GM19395 (cell line): Measurements from ENCODE around the gene CSTPP1.

ENCODE experiments used
- ATAC-seq: cut with Tn5 transposase; IDR thresholded peaks from one replicate; pipeline ENCODE4 v1.9.1; 2021; ENCODE audit warnings: mild to moderate bottlenecking, moderate library complexity; ENCODE audit not compliant: unreplicated experiment

CSTPP1 gene

DNA sequence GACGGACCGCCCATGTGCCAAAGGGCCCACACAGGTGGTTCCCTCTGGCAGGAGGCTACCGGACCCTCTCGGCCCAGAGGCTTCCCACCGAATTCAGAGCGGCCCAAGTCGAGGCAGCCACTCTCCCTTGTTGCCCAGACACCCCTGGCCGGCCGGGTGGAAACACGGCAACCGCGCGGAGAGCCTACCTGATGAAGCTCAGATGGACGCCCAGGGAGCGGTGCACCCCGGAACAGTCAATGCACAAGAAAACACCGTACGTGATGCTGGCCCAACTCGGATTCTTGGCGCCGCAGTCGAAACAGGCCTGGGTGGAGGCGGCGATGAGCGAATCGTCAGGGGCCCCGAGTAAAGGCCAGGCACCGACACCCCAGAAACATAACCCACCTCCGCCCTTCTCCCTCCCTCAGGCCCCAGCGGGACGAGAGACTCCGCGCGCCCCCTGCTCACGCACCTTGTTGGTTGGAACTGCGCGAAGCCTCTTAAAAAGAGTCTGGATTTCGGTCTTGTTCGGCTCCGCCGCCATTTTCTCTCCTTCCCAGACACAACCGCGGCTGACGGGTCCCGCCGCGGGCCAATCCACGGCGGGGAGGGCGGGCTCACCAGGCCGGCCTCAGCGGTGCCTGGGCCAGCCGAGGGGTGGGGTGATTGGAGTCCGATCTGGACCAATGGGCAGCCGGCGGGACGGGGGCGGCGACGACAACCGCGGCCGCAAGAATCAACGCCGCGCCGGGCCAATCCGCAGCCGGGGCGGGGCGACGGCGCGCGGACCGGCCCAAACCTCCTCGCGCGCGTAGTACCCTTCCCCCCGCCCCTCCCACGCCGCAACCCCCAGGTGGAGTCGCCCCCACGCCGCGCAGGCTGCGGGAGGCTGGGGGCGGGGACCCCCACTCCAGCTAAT, 240.0 kb downstream of the CSTPP1 start, which contains the start of gene ARFGAP2:
Gene ARFGAP2, minus strand, starts transcription at position 552 of the 901 bp plus-strand sequence. Its CDS starts 26 bp downstream, at position 526.
- ATAC-seq, result peak; percentile 82

DNA sequence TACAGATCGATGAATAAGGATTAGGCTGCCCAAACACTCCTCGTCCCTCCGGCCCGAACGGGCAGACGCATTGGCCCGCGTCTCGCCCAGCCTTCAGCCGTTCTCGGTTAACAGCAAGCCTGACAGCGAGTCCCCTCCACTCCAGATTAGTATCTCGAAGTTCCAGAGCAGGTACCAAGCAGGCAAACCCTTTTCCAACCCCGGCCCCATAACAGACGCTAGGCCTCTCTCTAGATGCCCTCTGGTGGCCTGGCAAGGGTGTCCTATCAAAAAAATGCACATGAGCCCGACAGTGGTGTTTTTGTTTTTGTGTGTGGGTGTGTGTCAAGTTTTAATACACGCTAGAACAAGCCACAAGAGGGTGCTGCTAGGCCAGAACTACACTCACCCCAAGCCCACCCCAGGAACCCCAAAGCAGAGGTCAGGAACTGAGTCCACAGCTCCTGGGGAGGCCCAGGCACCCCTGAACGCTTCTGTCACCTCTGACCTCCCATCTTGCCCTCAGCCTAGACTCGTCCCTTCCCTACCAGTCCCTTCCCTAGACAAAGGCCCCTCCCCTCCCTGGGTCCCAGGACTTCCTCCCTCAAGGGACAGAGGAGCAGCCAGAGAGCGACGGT, 240.8 kb downstream of the CSTPP1 start:
- peak; percentile 64 for ATAC-seq

DNA sequence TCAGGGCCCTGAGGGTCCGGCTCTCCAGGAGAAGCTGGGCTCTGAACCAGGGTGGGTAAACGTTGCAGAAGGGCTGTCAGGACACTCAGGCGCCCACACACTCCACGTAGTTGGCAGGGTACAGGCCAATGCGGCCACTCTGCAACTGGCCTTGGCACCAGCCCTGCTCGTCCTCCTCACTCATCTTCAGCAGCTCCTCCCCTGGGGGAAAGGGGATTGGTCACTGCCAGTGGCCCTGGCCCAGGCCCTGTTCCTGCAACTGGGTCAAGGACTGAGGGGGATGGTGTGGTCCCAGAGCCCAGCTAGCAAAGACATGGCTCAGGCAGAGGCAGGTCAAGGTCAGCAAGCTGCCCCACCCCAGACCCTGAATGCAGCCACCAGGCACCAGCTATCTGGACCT, 241.3 kb downstream of the CSTPP1 start:
- ATAC-seq, result no peak

DNA sequence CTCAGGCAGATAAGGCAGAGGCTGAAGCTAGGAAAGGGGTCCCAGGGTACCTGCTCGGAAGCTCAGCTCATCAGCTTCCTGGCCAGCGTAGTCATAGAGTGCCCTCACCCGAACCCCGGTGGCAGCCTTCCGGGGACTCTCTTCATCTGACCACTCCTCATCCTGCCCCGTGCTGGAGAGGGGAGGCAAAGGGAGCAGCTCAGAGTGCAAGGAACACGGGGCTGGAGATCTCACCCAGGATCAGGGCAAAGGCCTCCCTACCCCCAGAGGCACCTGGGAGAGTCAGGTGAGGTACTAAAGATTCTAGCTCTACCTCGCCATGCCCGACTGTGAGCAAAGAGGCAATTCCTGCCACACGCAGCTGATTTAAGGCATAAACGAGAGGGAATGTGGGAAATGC, 241.8 kb downstream of the CSTPP1 start:
- no peak for ATAC-seq

DNA sequence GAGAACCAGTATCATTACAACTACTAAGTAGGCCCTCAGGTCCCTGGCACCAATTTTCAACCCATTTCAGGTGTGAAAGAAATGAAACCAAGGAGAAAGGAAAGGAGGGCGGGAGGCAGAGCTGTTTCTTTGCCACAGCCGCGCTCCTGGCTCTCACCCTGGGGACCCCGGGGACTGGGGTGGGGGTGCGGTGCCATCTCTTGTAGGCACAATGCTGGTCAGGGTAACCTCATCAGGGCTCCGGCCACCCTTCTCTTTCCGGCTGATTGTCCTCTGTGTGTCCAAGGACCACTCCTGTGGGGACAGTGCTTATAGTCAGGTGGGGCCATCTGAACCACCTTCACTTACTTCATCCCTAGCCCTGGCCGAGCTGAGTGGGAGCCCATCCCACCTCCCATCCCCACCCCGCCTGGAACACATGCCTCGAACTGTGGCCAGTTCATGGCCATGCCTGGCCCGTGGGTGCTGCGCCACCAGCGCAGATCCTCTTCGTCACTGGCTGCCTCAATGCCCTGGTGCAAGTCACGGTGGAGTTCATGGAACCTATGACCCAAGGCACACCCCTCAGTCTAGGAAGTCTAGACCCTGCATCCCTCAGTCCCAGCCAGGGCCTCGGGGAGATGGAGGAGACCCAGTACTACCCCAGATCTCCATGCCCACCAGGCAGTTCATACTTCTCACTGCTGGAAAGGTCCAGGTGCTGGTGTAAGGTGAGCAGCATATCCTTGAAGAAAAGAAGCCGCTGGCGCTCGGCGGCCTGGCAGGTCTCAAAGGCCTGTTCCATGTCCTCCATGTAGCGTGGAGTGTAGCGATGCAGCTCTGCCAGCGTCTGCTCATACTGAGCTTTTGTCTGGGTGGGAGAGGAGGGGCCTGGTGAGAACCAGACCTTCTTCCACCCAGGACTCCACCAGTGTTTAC, 242.4 kb downstream of the CSTPP1 start:
- no peak for ATAC-seq

DNA sequence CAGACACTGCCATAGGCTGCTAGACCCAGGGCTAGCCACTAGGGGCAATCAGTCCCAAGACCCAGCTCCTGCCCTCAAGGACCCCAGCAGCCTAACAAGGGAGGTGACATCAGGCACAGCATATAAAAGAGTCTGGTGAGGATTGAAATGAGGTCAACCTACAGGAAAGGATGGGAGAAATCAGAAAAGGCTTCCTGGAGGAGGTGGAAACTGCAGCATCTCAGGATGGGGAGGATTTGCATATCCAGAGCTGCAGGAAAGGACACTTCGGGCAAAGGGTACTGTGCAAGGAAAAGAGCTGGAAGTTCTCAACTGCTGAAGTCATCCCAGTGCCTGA, 243.1 kb downstream of the CSTPP1 start:
- ATAC-seq, result no peak

DNA sequence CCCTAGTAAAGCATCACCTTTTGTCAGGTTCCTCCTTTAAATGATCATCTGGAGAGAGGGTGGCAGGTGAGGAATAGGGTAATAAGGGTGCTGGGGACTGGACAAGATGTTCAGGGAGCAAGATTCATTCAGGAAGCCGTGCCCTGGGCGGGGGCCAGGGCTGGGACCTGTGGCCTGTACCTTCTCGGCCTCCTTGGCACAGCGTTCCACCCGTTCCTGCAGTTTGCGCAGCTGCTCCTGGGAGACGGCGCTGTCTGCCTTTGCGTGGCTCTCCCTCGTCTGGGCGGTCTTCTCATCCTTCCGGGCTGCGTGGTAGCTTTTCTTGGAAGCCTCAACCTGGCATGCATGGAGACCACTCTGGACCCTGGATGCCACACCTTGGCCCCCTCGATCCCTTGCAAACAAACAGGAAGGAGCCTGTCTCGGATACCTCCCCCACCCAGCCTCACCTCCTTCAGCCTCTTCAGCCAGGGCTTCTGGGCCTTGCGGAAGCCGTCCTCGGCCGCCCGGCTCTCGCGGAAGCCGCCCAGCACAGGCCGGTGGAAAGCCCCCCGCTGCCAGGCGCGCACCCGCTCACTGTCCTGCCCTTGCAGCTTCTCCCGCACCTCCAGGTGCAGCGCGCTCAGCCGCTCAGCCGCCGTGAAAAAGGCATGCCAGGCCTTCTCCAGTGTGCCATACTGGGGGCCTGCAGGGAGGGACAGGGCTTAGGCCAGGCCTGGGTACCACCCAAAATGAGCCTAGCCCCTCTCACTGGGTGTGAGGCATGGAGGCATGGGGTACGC, 243.6 kb downstream of the CSTPP1 start:
- ATAC-seq, result no peak

DNA sequence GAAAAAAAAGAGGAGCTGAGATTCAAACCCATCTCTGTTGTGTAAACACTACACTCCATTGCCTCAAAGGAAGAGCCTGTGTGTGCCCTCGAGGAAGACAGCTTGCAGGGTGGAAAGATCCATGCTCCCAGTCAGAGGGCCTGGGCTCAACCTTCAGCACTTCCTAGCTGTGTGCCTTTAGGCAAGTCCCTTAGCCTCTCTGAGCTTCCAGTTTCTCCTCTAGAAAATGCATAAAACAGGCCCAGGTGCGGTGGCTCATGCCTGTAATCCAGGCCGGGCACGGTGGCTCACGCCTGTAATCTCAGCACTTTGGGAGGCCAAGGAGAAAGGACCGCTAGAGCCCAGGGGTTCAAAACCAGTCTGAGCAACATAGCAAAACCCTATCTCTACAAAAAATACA, 244.7 kb downstream of the CSTPP1 start:
- no peak for ATAC-seq

DNA sequence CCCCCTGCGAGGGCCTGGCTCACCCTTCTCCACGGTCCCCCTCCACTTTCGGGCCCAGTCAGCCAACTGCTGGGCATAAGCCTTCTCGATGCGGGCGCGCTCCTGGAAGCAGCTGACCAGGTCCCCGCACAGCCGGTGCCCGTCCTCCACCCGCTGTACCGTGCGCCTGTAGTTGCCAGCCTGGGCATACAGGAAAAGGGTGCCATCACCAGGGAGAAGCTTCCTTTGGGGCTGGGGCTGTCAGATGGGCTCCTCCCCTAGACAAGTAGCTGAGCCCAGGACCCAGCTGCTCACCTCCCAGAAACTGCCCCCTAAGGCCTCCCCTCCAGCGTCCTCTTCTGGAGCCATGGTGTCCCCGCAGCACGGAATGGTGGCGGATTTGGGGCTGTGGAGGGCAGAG, 245.8 kb downstream of the CSTPP1 start:
- ATAC-seq, result no peak

DNA sequence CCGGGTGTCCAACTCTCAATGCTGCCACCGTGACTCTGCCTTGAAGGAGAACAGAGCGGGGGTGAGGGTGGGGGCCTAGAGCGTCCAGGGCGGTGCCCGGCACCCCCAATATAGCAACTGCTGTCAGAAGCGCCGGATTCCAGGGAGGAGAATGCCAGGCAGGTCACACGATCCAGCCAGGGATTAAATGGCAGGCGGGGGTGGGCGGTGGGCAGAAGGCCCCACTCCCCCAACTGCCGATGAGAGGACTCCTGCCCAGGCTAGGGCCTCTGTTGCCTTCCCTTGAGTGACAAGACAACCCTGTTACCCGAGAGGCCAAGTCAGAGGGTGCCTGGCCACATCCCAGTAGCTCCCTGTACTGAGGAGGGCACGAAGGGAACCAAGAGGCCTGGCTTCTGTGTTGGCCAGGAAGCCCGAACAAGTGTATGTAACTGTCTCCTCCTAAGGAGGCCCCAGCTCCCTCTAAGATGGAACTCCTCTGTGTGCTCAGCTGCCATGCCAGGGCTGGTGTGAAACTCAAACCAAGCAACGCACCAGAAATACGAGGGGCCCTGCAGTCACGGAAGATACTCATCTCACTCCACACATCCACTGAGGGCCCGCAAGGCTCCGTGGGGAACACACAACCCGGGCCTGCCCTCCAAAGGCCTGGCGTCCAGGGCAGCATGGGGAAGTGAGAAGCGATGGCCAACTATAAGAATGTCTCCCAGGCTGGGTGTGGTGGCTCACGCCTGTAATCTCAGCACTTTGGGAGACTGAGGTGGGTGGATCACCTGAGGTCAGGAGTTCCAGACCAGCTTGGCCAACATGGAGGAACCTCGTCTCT, 246.7 kb downstream of the CSTPP1 start:
- no peak for ATAC-seq

DNA sequence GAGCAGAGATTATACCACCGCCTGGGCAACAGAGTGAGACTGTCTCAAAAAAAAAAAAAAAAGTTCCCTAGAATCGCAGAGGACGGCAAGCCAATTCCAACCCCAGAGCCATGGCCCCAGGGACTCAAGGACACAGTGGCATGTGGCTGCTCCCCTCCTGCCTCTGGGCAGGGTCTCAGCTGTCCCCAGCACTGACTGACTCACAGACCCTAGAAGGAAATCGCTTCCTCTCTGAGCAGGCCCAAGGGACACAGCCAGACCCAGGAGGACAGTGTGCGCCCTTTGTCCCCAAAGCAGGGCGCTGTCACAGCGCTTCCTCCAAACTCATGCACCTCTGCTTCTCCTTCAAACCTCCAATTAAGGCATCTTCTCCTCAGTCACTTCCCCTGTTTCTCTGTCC, 247.4 kb downstream of the CSTPP1 start:
- no peak for ATAC-seq

DNA sequence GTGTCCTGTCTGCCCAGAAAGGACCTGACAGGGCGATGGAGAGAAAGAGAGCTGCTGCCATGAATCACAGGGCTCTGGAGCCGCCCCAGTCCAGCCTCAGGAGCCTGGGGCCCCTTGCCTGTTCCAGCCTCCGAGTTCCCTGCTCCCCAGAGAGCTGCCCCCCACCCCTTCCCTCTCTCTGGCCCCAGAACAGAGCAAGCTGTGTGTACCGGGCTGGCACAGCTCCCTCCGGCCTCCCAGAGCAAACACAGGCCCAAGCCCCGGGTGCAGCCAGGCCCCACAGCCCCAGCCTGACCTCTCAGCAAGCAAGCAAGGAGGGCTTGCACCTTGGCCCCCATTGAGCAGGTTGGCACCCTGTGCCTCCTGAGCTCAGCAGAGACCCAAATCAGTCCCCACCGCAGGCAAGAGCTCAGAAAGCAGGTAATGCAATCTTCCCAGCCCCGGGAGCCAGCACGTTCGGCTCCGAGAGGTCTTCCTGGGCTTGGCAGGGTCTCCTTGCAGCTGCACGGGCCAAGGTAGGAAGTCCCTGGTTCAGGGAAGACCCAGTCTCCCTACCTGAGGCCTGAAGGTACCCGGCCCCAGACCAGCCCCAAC, 248.2 kb downstream of the CSTPP1 start:
- ATAC-seq, result no peak

DNA sequence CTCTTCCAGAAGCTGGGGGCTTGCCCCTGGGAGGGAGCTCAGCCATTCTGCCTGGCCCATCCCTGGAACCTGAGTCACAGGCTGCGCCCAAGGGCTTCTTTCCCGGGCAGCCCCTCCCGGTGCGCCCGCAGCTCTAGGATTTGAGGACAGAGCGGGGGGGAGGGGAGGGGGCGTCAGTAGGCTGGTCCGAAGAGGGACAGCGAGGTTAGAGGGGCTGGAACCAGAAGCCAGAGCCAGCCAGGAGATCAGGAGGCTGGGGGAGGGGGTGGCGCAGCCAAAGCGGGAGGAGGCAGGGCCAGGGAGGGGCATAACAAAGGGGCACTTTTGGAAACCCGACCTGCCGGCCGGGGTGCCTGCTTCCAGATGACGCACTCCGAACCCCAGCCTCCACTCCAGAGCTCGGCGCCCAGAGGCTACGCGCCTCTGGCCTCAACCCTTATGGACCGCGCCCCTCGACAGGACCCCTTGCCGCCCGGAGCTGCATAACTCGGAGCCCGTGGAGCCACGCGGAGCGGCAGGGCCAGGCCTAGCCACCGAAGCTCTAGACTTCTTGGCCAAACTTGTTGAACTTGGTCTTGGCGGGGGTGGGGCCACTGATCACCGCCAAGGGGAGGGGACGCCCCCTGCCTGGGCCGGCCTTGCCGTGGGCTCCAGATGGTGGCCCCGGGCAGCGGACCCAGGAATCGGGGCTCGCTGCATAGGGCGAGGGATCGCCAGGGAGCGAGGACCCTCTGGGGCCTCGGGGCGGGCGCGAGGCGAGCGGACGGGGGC, 248.9 kb downstream of the CSTPP1 start:
- ATAC-seq, result no peak

DNA sequence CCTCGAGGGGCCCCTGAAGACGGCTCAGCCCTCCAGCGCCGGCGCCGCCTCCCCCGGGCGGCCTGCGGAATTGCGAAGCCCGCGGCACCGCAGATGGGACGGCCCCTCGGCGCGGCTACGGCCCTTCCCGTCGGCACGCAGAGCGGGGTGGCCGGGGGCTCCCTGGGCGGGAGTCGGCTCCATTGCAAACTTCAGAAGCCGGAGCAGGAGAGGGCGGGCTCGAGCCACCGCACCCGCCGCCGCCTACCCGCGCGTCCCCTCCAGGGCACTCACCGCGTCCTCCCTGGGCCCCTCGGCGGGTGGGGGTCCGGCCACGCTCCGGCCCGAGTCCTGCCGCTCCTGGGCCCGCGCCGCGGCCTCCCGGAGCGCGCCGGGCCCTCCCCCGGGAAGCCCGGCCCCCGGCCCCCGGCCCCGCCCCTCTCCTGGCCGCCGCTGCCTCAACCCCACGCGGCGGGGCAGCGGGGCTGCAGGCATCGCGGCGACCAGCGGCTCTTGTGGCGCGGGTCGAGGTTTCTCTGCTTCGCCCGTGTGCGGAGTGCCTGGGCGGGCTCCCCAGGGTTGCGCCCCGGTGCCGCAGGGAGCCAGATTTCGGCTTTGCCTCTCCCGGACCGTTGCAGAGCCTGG, 249.6 kb downstream of the CSTPP1 start, which contains the start of gene PACSIN3:
Gene PACSIN3, minus strand, starts transcription at position 359 of the 624 bp plus-strand sequence. CDS start 3,707 bp downstream, outside the sequence.
- peak; percentile 73 for ATAC-seq

DNA sequence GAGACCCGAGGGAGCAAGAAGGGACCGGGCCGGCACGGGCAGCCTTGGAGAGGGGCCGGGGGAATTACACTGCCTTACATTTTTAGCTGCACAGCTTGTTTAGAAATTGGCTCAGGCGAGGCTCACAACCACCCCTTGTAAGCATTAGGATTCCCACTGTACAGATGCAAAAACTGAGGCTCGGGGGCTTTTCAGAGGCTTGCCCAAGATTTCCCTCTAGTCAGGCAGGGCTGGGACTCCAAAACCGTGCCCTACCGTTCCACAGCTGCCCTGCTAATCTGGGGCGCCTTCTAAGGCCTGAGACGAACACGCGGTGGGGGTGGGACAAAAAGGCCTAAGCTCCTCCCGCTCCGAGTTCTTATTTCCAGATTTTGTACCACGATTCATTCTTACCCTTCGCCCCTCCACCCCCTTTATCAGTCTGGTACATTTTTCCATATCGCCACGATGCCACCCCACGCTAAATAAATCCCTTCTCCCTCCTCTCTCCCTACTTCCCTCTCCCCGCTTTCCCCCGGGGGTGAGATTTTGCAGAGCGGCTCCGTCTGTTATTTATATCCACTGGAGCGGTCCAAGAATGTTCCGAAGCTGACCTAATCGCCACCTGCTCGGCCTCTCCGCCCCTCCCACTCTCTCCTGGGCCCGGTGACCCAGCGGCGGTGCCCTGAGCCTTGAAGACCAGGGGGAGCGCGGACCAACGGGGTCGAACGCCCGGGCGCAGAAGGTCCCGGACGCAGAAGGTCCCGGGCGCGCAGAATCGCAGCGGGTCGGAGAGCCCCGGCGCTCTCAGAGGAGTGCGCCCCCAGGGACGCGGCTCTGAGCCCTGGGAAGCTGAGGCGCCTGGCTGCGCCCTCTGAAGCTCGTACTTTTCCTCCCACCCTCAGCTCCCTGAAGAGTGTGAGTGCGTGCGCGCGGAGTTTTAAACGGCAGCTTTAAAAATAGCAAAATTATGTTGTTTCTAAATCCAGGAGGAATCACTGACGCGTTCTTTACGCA, 250.4 kb downstream of the CSTPP1 start:
- peak; percentile 40 for ATAC-seq

DNA sequence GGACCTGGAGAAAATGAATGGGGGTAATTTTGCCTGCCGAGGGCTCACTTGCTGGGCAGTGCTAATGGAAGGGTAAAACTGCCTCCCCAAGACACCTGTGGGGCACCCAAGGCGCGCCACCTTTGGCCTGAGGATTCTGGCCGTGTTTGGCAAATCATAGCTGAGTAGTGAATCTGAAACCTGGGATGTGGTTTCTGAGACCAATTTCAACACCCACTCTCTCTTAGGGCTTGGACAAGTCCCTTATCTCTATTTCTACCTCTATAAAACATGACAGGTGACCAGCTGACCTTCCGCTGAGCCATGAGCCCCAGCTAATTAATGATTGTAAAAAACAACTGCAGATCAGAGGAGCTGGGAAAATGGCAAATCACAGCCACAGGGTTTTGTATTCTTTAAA, 251.2 kb downstream of the CSTPP1 start:
- ATAC-seq, result no peak

DNA sequence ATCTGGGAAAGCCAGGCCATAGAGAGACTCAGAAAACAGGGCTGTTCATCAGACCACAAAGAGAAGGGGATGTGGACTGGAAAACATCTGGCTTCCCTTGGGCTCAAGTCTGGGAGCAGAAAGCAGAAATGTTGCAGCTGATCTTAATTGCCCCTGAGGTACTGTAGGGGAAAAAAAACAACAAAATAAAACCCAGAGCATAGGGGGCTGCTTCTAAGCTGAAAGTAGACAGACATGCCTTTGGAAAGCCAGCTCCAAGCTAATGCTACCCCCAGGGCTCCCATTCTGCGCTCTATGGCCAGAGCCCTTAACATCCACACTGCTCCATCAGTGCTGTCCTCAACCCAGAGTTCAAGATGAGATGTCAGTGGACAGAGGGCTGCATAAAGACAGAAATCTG, 251.7 kb downstream of the CSTPP1 start:
- no peak for ATAC-seq
